OCI-LY1 (cell line): ENCODE measurements around the gene THEM5.

Experiments
- EZH2 ChIP-seq: fragments of 200-600 bp; sonication (generic), shearing (Covaris generic); IDR thresholded peaks from 2 replicates; pipeline ENCODE4 v1.8.0; 2017; ENCODE audit warnings: borderline replicate concordance, mixed run types, mild to moderate bottlenecking, antibody characterized with exemption, low read length, moderate library complexity, mixed read lengths
- TF ChIP-seq, protein P1 (sequence below): fragments of 200-600 bp; sonication (generic), shearing (Covaris generic); IDR thresholded peaks from 2 replicates; pipeline ENCODE4 v1.5.1; 2017; ENCODE audit warnings: mild to moderate bottlenecking, antibody characterized with exemption, low read length, moderate library complexity, mixed read lengths

DNA sequence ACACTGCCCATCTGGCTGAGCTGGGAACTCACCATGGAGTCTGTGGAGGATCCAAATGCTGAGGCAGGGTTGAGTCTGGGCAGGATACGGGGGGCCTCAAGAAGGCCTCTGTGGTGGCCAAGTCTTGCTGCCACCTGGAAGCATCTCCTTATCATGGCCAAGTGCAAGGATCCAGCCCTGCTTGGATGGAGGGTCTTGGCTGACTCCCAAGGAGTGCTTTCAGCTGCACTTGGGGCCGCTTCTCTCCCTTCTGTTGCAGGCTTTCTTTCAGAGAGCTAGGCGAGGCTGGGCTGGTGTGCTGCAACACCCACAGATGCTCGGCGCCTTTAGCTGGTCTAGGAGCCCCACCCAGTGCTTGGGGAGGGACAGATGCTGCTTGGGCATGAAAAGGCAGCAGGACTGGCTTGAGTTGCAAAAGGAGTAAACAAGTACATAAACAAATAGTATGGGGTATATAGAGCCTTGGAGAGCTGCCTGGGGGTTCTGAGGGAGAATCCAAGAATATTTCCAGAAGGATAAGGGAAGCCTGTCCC is at the start of gene THEM5:
- TF ChIP-seq, protein P1, sequence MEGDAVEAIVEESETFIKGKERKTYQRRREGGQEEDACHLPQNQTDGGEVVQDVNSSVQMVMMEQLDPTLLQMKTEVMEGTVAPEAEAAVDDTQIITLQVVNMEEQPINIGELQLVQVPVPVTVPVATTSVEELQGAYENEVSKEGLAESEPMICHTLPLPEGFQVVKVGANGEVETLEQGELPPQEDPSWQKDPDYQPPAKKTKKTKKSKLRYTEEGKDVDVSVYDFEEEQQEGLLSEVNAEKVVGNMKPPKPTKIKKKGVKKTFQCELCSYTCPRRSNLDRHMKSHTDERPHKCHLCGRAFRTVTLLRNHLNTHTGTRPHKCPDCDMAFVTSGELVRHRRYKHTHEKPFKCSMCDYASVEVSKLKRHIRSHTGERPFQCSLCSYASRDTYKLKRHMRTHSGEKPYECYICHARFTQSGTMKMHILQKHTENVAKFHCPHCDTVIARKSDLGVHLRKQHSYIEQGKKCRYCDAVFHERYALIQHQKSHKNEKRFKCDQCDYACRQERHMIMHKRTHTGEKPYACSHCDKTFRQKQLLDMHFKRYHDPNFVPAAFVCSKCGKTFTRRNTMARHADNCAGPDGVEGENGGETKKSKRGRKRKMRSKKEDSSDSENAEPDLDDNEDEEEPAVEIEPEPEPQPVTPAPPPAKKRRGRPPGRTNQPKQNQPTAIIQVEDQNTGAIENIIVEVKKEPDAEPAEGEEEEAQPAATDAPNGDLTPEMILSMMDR, result no peak
- no peak for TF ChIP-seq EZH2
